HEK293 (cell line): ENCODE data around the gene NEU4.

ENCODE experiments used
- CTCF ChIA-PET: fragments of 350-600 bp; formaldehyde crosslinking; extraction: SDS; loops from one replicate; lab custom pipeline; 2021; ENCODE audit warnings: antibody characterized with exemption; lab: Yijun Ruan, JAX
- POLR2A ChIA-PET: fragments of 300-600 bp; formaldehyde crosslinking; extraction: SDS; loops from one replicate; lab custom pipeline; 2020; ENCODE audit warnings: antibody characterized with exemption, inconsistent platforms; lab: Yijun Ruan, JAX
- H3K27ac ChIP-seq: fragments of 200-500 bp; sonication (Bioruptor generic); 2 replicates; pipeline ENCODE4 v1.5.1; 2014; ENCODE audit warnings: low read depth, low read length, control low read depth, inconsistent platforms; ENCODE audit errors: extremely low read depth
- H3K36me3 ChIP-seq, 2 experiments: fragments of 200-500 bp in 1 of 2; sonication (Bioruptor generic) in 1 of 2; 1 replicate in 1 of 2; 2 replicates in 1 of 2; pipeline ENCODE4 v1.5.1; 2014 to 2017; ENCODE audit warnings: inconsistent platforms in 2 of 2, low read length in 2 of 2; ENCODE audit not compliant: control insufficient read depth in 2 of 2, insufficient read depth in 1 of 2
- H3K4me1 ChIP-seq: fragments of 200-500 bp; sonication (Bioruptor generic); 2 replicates; pipeline ENCODE4 v1.5.1; 2014; ENCODE audit warnings: mild to moderate bottlenecking, low read length, inconsistent platforms; ENCODE audit not compliant: control insufficient read depth, insufficient read depth
- H3K4me3 ChIP-seq: 2 replicates; pipeline ENCODE4 v1.5.1; 2011; ENCODE audit warnings: low read depth, mild to moderate bottlenecking, control low read depth, low read length, moderate library complexity
- H3K9me3 ChIP-seq: fragments of 200-500 bp; sonication (Bioruptor generic); 2 replicates; pipeline ENCODE4 v1.5.1; 2014; ENCODE audit warnings: low read depth, low read length, inconsistent platforms; ENCODE audit not compliant: control insufficient read depth, insufficient read depth
- GLI4 ChIP-seq: fragments of 450-650 bp; formaldehyde crosslinking; IDR thresholded peaks from 2 replicates; pipeline ENCODE4 v1.5.1; 2016; ENCODE audit warnings: missing biosample characterization, missing genetic modification characterization
- ZBTB48 ChIP-seq: fragments of 450-650 bp; formaldehyde crosslinking; IDR thresholded peaks from 2 replicates; pipeline ENCODE4 v1.5.1; 2016; ENCODE audit warnings: missing biosample characterization, missing genetic modification characterization
- ZFHX2 ChIP-seq: fragments of 450-650 bp; formaldehyde crosslinking; conservative IDR thresholded peaks from 2 replicates; pipeline ENCODE4 v1.5.1; 2016; ENCODE audit warnings: missing biosample characterization, missing genetic modification characterization
- ZIC2 ChIP-seq: fragments of 450-650 bp; formaldehyde crosslinking; IDR thresholded peaks from 2 replicates; pipeline ENCODE4 v1.5.1; 2016; ENCODE audit warnings: missing biosample characterization, missing genetic modification characterization
- ZNF610 ChIP-seq: fragments of 450-650 bp; formaldehyde crosslinking; IDR thresholded peaks from 2 replicates; pipeline ENCODE4 v1.5.1; 2016; ENCODE audit warnings: missing biosample characterization, missing genetic modification characterization, borderline replicate concordance
- ZSCAN30 ChIP-seq: fragments of 450-650 bp; IDR thresholded peaks from 2 replicates; pipeline ENCODE4 v1.5.1; 2018; ENCODE audit warnings: missing biosample characterization, mild to moderate bottlenecking, missing genetic modification characterization, moderate library complexity
- TF ChIP-seq, protein P1 (sequence below): fragments of 450-650 bp; formaldehyde crosslinking; IDR thresholded peaks from 2 replicates; pipeline ENCODE4 v1.5.1; 2016; ENCODE audit warnings: missing biosample characterization, missing genetic modification characterization
- TF ChIP-seq, protein P2 (sequence below): fragments of 450-650 bp; formaldehyde crosslinking; IDR thresholded peaks from 2 replicates; pipeline ENCODE4 v1.5.1; 2016; ENCODE audit warnings: missing biosample characterization, missing genetic modification characterization
- TF ChIP-seq, protein P3 (sequence below): fragments of 450-650 bp; formaldehyde crosslinking; IDR thresholded peaks from 2 replicates; pipeline ENCODE4 v1.5.1; 2016; ENCODE audit warnings: missing biosample characterization, missing genetic modification characterization
- TF ChIP-seq, protein P4 (sequence below): fragments of 450-650 bp; IDR thresholded peaks from 2 replicates; pipeline ENCODE4 v1.5.1; 2018; ENCODE audit warnings: missing biosample characterization, mild to moderate bottlenecking, missing genetic modification characterization
- TF ChIP-seq, protein P5 (sequence below): fragments of 450-650 bp; formaldehyde crosslinking; IDR thresholded peaks from 2 replicates; pipeline ENCODE4 v1.5.1; 2016; ENCODE audit warnings: missing biosample characterization, missing genetic modification characterization, borderline replicate concordance

The NEU4 gene

DNA sequence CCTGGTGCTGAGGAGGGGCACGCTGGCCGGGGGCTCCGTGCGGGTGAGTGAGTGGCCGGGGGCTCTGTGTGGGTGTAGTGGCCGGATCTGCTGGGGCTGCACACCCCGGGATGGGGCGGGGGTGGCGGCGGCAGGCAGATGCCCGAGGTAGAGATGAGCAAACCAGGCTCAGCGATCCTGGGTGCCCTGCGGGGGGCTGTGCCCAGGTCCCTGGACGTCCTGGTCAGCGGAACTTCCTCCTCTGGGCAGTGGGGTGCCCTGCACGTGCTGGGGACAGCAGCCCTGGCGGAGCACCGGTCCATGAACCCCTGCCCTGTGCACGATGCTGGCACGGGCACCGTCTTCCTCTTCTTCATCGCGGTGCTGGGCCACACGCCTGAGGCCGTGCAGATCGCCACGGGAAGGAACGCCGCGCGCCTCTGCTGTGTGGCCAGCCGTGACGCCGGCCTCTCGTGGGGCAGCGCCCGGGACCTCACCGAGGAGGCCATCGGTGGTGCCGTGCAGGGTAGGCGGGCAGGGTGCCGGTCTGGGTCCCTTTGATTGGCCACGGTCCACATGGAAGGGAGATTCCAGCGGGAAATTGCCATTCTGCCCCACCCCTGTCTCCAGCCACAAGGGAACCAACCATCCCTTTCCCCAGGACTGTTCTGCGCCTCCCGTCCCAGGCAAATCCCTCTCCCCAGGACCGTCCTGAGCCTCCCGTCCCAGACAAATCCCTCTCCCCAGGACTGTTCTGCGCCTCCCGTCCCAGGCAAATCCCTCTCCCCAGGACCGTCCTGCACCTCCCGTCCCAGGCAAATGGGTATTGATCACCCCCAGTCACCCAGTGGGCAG lies 5.9 kb downstream of the NEU4 start:
- no peaks in the 10 kb centered on the region for H3K9me3 ChIP-seq
- ChIA-PET POLR2A (no interaction called here), CTCF (no interaction called here)
- TF ChIP-seq, protein P1, sequence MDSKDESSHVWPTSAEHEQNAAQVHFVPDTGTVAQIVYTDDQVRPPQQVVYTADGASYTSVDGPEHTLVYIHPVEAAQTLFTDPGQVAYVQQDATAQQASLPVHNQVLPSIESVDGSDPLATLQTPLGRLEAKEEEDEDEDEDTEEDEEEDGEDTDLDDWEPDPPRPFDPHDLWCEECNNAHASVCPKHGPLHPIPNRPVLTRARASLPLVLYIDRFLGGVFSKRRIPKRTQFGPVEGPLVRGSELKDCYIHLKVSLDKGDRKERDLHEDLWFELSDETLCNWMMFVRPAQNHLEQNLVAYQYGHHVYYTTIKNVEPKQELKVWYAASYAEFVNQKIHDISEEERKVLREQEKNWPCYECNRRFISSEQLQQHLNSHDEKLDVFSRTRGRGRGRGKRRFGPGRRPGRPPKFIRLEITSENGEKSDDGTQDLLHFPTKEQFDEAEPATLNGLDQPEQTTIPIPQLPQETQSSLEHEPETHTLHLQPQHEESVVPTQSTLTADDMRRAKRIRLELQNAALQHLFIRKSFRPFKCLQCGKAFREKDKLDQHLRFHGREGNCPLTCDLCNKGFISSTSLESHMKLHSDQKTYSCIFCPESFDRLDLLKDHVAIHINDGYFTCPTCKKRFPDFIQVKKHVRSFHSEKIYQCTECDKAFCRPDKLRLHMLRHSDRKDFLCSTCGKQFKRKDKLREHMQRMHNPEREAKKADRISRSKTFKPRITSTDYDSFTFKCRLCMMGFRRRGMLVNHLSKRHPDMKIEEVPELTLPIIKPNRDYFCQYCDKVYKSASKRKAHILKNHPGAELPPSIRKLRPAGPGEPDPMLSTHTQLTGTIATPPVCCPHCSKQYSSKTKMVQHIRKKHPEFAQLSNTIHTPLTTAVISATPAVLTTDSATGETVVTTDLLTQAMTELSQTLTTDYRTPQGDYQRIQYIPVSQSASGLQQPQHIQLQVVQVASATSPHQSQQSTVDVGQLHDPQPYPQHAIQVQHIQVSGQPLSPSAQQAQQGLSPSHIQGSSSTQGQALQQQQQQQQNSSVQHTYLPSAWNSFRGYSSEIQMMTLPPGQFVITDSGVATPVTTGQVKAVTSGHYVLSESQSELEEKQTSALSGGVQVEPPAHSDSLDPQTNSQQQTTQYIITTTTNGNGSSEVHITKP (tag by site-specific recombination) = no peak
- TF ChIP-seq, protein P2, sequence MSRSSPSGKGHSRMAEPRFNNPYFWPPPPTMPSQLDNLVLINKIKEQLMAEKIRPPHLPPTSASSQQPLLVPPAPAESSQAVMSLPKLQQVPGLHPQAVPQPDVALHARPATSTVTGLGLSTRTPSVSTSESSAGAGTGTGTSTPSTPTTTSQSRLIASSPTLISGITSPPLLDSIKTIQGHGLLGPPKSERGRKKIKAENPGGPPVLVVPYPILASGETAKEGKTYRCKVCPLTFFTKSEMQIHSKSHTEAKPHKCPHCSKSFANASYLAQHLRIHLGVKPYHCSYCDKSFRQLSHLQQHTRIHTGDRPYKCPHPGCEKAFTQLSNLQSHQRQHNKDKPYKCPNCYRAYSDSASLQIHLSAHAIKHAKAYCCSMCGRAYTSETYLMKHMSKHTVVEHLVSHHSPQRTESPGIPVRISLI = no peak
- TF ChIP-seq ZFHX2 (tag by site-specific recombination) (0 out of 2 replicates have a peak, but pooled peaks have one; percentile 13), ZBTB48 (no peak)
- TF ChIP-seq, all 188 proteins: peak for 1
- Histone ChIP-seq H3K27ac (no peak overlapping the region), H3K4me3 (no peak overlapping the region), H3K4me1 (no peaks in the 10 kb centered on the region), H3K36me3 (no peaks in the 10 kb centered on the region)

DNA sequence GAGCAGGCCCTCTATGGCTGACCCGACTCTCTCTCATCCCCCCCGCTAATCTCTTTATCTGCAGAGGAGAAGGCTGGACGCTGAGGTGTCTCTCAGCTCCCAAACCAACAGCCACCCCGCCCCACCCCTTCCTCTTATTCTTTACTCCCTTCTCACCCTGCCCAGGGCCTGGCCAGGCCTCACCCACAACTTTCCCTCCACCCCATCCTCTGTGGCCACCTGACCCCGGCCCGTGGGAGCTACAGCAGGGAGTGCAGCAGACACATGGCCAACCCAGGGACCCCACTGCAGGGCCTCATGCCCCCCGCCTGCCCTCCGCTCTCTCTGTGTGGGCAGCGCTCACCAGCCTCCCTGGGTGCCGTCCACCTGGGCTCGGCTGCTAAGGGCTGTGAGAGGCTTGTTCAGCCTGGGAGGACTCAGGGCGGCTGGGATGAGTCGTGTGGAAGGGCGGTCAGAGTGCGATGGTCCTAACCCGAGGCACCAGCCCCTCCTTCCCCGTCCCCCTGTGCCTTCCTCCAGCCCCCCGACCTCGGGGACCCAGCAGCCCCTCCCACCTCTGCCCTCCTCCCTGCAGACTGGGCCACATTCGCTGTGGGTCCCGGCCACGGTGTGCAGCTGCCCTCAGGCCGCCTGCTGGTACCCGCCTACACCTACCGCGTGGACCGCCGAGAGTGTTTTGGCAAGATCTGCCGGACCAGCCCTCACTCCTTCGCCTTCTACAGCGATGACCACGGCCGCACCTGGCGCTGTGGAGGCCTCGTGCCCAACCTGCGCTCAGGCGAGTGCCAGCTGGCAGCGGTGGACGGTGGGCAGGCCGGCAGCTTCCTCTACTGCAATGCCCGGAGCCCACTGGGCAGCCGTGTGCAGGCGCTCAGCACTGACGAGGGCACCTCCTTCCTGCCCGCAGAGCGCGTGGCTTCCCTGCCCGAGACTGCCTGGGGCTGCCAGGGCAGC lies 6.8 kb downstream of the NEU4 start:
- TF ChIP-seq, protein P3, sequence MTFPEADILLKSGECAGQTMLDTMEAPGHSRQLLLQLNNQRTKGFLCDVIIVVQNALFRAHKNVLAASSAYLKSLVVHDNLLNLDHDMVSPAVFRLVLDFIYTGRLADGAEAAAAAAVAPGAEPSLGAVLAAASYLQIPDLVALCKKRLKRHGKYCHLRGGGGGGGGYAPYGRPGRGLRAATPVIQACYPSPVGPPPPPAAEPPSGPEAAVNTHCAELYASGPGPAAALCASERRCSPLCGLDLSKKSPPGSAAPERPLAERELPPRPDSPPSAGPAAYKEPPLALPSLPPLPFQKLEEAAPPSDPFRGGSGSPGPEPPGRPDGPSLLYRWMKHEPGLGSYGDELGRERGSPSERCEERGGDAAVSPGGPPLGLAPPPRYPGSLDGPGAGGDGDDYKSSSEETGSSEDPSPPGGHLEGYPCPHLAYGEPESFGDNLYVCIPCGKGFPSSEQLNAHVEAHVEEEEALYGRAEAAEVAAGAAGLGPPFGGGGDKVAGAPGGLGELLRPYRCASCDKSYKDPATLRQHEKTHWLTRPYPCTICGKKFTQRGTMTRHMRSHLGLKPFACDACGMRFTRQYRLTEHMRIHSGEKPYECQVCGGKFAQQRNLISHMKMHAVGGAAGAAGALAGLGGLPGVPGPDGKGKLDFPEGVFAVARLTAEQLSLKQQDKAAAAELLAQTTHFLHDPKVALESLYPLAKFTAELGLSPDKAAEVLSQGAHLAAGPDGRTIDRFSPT (tag by site-specific recombination) = 0 out of 2 replicates have a peak, but pooled peaks have one; percentile 8
- no peak for TF ChIP-seq ZNF610 (tag by site-specific recombination)
- peak; percentile 25; the same call in 1 of the 2 replicates for TF ChIP-seq ZIC2
- H3K9me3 ChIP-seq = no peaks in the 10 kb centered on the region
- POLR2A ChIA-PET = no interaction called here
- H3K36me3 ChIP-seq = no peaks in the 10 kb centered on the region
- CTCF ChIA-PET = no interaction called here
- H3K4me3 ChIP-seq = no peak overlapping the region
- H3K4me1 ChIP-seq = no peaks in the 10 kb centered on the region
- H3K27ac ChIP-seq = no peak overlapping the region

DNA sequence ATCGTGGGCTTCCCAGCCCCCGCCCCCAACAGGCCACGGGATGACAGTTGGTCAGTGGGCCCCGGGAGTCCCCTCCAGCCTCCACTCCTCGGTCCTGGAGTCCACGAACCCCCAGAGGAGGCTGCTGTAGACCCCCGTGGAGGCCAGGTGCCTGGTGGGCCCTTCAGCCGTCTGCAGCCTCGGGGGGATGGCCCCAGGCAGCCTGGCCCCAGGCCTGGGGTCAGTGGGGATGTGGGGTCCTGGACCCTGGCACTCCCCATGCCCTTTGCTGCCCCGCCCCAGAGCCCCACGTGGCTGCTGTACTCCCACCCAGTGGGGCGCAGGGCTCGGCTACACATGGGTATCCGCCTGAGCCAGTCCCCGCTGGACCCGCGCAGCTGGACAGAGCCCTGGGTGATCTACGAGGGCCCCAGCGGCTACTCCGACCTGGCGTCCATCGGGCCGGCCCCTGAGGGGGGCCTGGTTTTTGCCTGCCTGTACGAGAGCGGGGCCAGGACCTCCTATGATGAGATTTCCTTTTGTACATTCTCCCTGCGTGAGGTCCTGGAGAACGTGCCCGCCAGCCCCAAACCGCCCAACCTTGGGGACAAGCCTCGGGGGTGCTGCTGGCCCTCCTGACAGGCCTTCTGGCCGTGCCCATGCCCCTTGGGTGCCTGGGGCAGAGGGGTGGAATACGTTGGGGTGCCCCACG lies 7.6 kb downstream of the NEU4 start:
- Histone ChIP-seq H3K9me3 (no peaks in the 10 kb centered on the region), H3K36me3 (no peaks in the 10 kb centered on the region), H3K4me1 (no peaks in the 10 kb centered on the region), H3K27ac (no peak overlapping the region), H3K4me3 (no peak overlapping the region)
- CTCF ChIA-PET = no interaction called here
- POLR2A ChIA-PET = no interaction called here
- TF ChIP-seq, protein P4, sequence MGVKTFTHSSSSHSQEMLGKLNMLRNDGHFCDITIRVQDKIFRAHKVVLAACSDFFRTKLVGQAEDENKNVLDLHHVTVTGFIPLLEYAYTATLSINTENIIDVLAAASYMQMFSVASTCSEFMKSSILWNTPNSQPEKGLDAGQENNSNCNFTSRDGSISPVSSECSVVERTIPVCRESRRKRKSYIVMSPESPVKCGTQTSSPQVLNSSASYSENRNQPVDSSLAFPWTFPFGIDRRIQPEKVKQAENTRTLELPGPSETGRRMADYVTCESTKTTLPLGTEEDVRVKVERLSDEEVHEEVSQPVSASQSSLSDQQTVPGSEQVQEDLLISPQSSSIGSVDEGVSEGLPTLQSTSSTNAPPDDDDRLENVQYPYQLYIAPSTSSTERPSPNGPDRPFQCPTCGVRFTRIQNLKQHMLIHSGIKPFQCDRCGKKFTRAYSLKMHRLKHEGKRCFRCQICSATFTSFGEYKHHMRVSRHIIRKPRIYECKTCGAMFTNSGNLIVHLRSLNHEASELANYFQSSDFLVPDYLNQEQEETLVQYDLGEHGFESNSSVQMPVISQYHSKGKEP (tag by site-specific recombination) = no peak
- no peak for TF ChIP-seq GLI4 (tag by site-specific recombination)
- no peak for TF ChIP-seq ZSCAN30 (tag by site-specific recombination)
- TF ChIP-seq, protein P5, sequence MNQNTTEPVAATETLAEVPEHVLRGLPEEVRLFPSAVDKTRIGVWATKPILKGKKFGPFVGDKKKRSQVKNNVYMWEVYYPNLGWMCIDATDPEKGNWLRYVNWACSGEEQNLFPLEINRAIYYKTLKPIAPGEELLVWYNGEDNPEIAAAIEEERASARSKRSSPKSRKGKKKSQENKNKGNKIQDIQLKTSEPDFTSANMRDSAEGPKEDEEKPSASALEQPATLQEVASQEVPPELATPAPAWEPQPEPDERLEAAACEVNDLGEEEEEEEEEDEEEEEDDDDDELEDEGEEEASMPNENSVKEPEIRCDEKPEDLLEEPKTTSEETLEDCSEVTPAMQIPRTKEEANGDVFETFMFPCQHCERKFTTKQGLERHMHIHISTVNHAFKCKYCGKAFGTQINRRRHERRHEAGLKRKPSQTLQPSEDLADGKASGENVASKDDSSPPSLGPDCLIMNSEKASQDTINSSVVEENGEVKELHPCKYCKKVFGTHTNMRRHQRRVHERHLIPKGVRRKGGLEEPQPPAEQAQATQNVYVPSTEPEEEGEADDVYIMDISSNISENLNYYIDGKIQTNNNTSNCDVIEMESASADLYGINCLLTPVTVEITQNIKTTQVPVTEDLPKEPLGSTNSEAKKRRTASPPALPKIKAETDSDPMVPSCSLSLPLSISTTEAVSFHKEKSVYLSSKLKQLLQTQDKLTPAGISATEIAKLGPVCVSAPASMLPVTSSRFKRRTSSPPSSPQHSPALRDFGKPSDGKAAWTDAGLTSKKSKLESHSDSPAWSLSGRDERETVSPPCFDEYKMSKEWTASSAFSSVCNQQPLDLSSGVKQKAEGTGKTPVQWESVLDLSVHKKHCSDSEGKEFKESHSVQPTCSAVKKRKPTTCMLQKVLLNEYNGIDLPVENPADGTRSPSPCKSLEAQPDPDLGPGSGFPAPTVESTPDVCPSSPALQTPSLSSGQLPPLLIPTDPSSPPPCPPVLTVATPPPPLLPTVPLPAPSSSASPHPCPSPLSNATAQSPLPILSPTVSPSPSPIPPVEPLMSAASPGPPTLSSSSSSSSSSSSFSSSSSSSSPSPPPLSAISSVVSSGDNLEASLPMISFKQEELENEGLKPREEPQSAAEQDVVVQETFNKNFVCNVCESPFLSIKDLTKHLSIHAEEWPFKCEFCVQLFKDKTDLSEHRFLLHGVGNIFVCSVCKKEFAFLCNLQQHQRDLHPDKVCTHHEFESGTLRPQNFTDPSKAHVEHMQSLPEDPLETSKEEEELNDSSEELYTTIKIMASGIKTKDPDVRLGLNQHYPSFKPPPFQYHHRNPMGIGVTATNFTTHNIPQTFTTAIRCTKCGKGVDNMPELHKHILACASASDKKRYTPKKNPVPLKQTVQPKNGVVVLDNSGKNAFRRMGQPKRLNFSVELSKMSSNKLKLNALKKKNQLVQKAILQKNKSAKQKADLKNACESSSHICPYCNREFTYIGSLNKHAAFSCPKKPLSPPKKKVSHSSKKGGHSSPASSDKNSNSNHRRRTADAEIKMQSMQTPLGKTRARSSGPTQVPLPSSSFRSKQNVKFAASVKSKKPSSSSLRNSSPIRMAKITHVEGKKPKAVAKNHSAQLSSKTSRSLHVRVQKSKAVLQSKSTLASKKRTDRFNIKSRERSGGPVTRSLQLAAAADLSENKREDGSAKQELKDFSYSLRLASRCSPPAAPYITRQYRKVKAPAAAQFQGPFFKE = no peak
